Activated CD4-positive, alpha-beta T cell treated with anti-CD3 and anti-CD28 coated beads, Interleukin-10, Interleukin-2, amounts not matched to agents 100 ng/mL and 50 ng/mL, durations not matched to agents 16 hours and 8 hours (primary cell): ENCODE results near the gene KIF2C.

ENCODE experiments used
- DNase-seq: peaks from one replicate; pipeline ENCODE4 v3.0.0-alpha.2; 2020

KIF2C gene

DNA sequence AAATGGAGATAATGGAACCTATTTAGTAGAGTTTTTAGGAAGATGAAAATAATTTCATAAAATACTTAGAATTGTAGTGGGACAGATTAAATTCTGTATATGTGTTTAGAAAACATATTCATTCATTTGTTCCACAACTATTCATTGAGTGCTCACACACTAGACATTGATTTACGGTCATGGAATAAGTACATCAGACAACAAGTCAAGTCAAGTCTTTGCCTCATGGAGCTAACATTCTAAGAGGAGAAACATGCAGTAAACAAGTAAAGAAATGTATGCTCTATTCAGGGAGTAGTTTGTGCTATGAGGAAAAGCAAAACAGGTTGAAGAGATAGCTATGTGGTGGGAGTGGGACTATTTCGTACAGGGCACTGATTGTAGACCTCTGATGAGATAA is 77.7 kb downstream of the KIF2C start:
- DNase-seq = no peak
